Skin epidermis (tissue), 12 donors: ENCODE data around the gene UNC50.
A peak's percentile ranks its signal among the peaks of the same experiment; 100 is the strongest.

Source experiments
- H3K27ac ChIP-seq, 21 experiments: fragments of 200-600 bp; sonication (generic) in 11 of 21; one replicate each; pipeline ENCODE4 v1.5.0; 2020; ENCODE audit warnings: mild to moderate bottlenecking in 3 of 21, inconsistent platforms in 2 of 21, moderate library complexity in 2 of 21
- H3K4me3 ChIP-seq, 7 experiments: fragments of 200-600 bp; sonication (generic) in 2 of 7; one replicate each; pipeline ENCODE4 v1.5.0; 2020; ENCODE audit warnings: inconsistent platforms in 2 of 7, mild to moderate bottlenecking in 2 of 7, moderate library complexity in 1 of 7

Gene UNC50

GRCh38 chr2:98606431-98606830 lies 2.0 kb upstream of the UNC50 start:
- Histone ChIP-seq H3K27ac (peak overlapping the region in 1 of 21 experiments; percentile 99), H3K4me3 (no peak overlapping the region)

GRCh38 chr2:98607104-98607503 lies 1.3 kb upstream of the UNC50 start:
- peak overlapping the region in 5 of 7 experiments; percentile 71 to 96 (median 91) for H3K4me3 ChIP-seq
- peak overlapping the region in 4 of 21 experiments; percentile 26 to 99 (median 98) for H3K27ac ChIP-seq

GRCh38 chr2:98607741-98608115 lies 661 bp upstream of the UNC50 start:
- peak overlapping the region; percentile 88 to 100 (median 96) for H3K27ac ChIP-seq
- H3K4me3 ChIP-seq, result peak overlapping the region; percentile 71 to 100 (median 92)

GRCh38 chr2:98608962-98609604 lies 694 bp downstream of the UNC50 start:
- Histone ChIP-seq H3K4me3 (peak overlapping the region; percentile 71 to 100 (median 92)), H3K27ac (peak overlapping the region; percentile 88 to 100 (median 96))

- Histone ChIP-seq H3K4me3 (no peak overlapping the region), H3K27ac (no peak overlapping the region)
Measured at GRCh38 chr2:98614024-98614739, 5.8 kb downstream of the UNC50 start.

GRCh38 chr2:98615481-98615880 lies 7.1 kb downstream of the UNC50 start:
- Histone ChIP-seq H3K27ac (no peak overlapping the region), H3K4me3 (no peak overlapping the region)

- H3K27ac ChIP-seq, result no peak overlapping the region
- no peak overlapping the region for H3K4me3 ChIP-seq
Measured at GRCh38 chr2:98617149-98617548, 8.8 kb downstream of the UNC50 start.

GRCh38 chr2:98623657-98624056 lies 15.3 kb downstream of the UNC50 start:
- H3K4me3 ChIP-seq, result no peak overlapping the region

GRCh38 chr2:98632351-98632750 lies 24.0 kb downstream of the UNC50 start:
- Histone ChIP-seq H3K27ac (no peak overlapping the region), H3K4me3 (no peak overlapping the region)

More at GRCh38 chr2:98623657-98624056, 15.3 kb downstream of the UNC50 start:
- H3K27ac ChIP-seq, result no peak overlapping the region

GRCh38 chr2:98634406-98635092 lies 26.2 kb downstream of the UNC50 start:
- H3K27ac ChIP-seq, result peak overlapping the region in 1 of 21 experiments; percentile 43
- H3K4me3 ChIP-seq, result no peak overlapping the region

- H3K4me3 ChIP-seq, result no peak overlapping the region
- peak overlapping the region in 4 of 21 experiments; percentile 33 to 74 (median 38) for H3K27ac ChIP-seq
Measured at GRCh38 chr2:98637401-98638147, 29.2 kb downstream of the UNC50 start.

- Histone ChIP-seq H3K27ac (no peak overlapping the region), H3K4me3 (no peak overlapping the region)
Measured at GRCh38 chr2:98643496-98644100, 35.2 kb downstream of the UNC50 start.

- no peak overlapping the region for H3K4me3 ChIP-seq
- H3K27ac ChIP-seq, result no peak overlapping the region
Measured at GRCh38 chr2:98647636-98648035, 39.2 kb downstream of the UNC50 start.

GRCh38 chr2:98648451-98648850 lies 40.1 kb downstream of the UNC50 start:
- Histone ChIP-seq H3K27ac (no peak overlapping the region), H3K4me3 (no peak overlapping the region)

GRCh38 chr2:98649135-98649991 lies 41.0 kb downstream of the UNC50 start:
- Histone ChIP-seq H3K4me3 (no peak overlapping the region), H3K27ac (no peak overlapping the region)

- Histone ChIP-seq H3K27ac (no peak overlapping the region), H3K4me3 (no peak overlapping the region)
Measured at GRCh38 chr2:98649992-98650375, 41.6 kb downstream of the UNC50 start.

GRCh38 chr2:98650998-98651397 lies 42.6 kb downstream of the UNC50 start:
- Histone ChIP-seq H3K27ac (no peak overlapping the region), H3K4me3 (no peak overlapping the region)

GRCh38 chr2:98654699-98655495 lies 46.5 kb downstream of the UNC50 start:
- Histone ChIP-seq H3K4me3 (no peak overlapping the region), H3K27ac (peak overlapping the region in 5 of 21 experiments; percentile 2 to 63 (median 33))
